ENCODE results near the gene FJX1. TPM values are rescaled to one million over a fixed set of nuclear protein-coding genes. Genes with fewer than 3 reads are reported as not detected.

FJX1 gene
- polyA plus RNA-seq, 3 donors = 0.05 TPM; not detected in 2

- DNase-seq = no peak
- H3K4me1 ChIP-seq (ENCODE audit: control insufficient read depth in 1 of 2, insufficient read depth in 2 of 2, low read length in 2 of 2) = no peaks in the 10 kb centered on the region
- no peak overlapping the region for H3K4me3 ChIP-seq (replicated peaks in 1 of 3; ENCODE audit: low read depth in 2 of 3, low read length in 3 of 3)
- H3K9ac ChIP-seq (ENCODE audit: insufficient read depth, low read length, poor library complexity, severe bottlenecking) = no peak overlapping the region
- H3K27me3 ChIP-seq (ENCODE audit: control insufficient read depth in 2 of 2, insufficient read depth in 2 of 2, low read length in 2 of 2) = peaks cover 11 to 22% of the 10 kb centered on the region in 2 donors
- Mint-ChIP-seq H3K4me3 (no peak overlapping the region), H3K27me3 (ENCODE audit: low read depth in 3 of 3) (peaks cover 13 to 17% (median 15%) of the 10 kb centered on the region in 3 donors), H3K9me3 (peaks cover 0 to 2% (median 0%) of the 10 kb centered on the region in 7 donors), H3K27ac (no peak overlapping the region), H3K4me1 (no peaks in the 10 kb centered on the region), H3K36me3 (no peaks in the 10 kb centered on the region)
- no peaks in the 10 kb centered on the region for H4K20me1 ChIP-seq (ENCODE audit: insufficient read depth, low read length)
- no peak overlapping the region for H2AFZ ChIP-seq (ENCODE audit: insufficient read depth, low read depth, low read length, poor library complexity, severe bottlenecking)
- no peak overlapping the region for H3K27ac ChIP-seq (ENCODE audit: low read depth in 1 of 2, low read length in 2 of 2)
- WGBS (ENCODE audit: insufficient coverage) = no CpG with 5 or more reads among the region's 1 CpG
- H3K36me3 ChIP-seq (replicated peaks in 1 of 2; ENCODE audit: control insufficient read depth in 1 of 2, insufficient read depth in 2 of 2, low read length in 2 of 2) = no peaks in the 10 kb centered on the region
- TF ChIP-seq CTCF (IDR thresholded peaks at IDR 0.05) = no peak
- H3K4me2 ChIP-seq (replicated peaks; ENCODE audit: extremely low read depth, low read length, poor library complexity, severe bottlenecking) = no peak overlapping the region
- H3K79me2 ChIP-seq (ENCODE audit: insufficient read depth, low read length) = no peaks in the 10 kb centered on the region
- intact Hi-C loops (cut with micrococcal nuclease) = no loop called here
- H3K9me3 ChIP-seq (replicated peaks in 1 of 2; ENCODE audit: control insufficient read depth in 1 of 2, insufficient read depth in 1 of 2, low read length in 2 of 2) = no peaks in the 10 kb centered on the region
Observed at GRCh38 chr11:35632301-35632700, 14.0 kb downstream of the FJX1 start.

- peaks cover 11 to 20% of the 10 kb centered on the region in 2 donors for H3K27me3 ChIP-seq (ENCODE audit: control insufficient read depth in 2 of 2, insufficient read depth in 2 of 2, low read length in 2 of 2)
Observed at GRCh38 chr11:35633827-35634423, 15.7 kb downstream of the FJX1 start.

More at GRCh38 chr11:35633827-35634423, 15.7 kb downstream of the FJX1 start:
- H3K36me3 ChIP-seq (replicated peaks in 1 of 2; ENCODE audit: control insufficient read depth in 1 of 2, insufficient read depth in 2 of 2, low read length in 2 of 2) = no peaks in the 10 kb centered on the region
- H3K9me3 ChIP-seq (replicated peaks in 1 of 2; ENCODE audit: control insufficient read depth in 1 of 2, insufficient read depth in 1 of 2, low read length in 2 of 2) = no peaks in the 10 kb centered on the region
- H3K9ac ChIP-seq (ENCODE audit: insufficient read depth, low read length, poor library complexity, severe bottlenecking) = no peak overlapping the region
- H3K4me3 ChIP-seq (replicated peaks in 1 of 3; ENCODE audit: low read depth in 2 of 3, low read length in 3 of 3) = no peak overlapping the region
- H3K27ac ChIP-seq (ENCODE audit: low read depth in 1 of 2, low read length in 2 of 2) = no peak overlapping the region
- peaks cover 0 to 2% (median 0%) of the 10 kb centered on the region in 7 donors for H3K9me3 Mint-ChIP-seq
- H3K27me3 Mint-ChIP-seq (ENCODE audit: low read depth in 3 of 3) = peaks cover 11 to 12% (median 11%) of the 10 kb centered on the region in 3 donors
- H4K20me1 ChIP-seq (ENCODE audit: insufficient read depth, low read length) = no peaks in the 10 kb centered on the region
- H3K4me2 ChIP-seq (replicated peaks; ENCODE audit: extremely low read depth, low read length, poor library complexity, severe bottlenecking) = no peak overlapping the region
- 100% methylated on average over 2 of the region's 4 CpGs for WGBS (ENCODE audit: insufficient coverage)
- H3K4me3 Mint-ChIP-seq = no peak overlapping the region
- no peak for DNase-seq
- TF ChIP-seq CTCF (IDR thresholded peaks at IDR 0.05) = no peak
- no peaks in the 10 kb centered on the region for H3K4me1 Mint-ChIP-seq
- no peak overlapping the region for H3K27ac Mint-ChIP-seq
- H2AFZ ChIP-seq (ENCODE audit: insufficient read depth, low read depth, low read length, poor library complexity, severe bottlenecking) = no peak overlapping the region
- intact Hi-C loops (cut with micrococcal nuclease) = no loop called here
- no peaks in the 10 kb centered on the region for H3K79me2 ChIP-seq (ENCODE audit: insufficient read depth, low read length)
- no peaks in the 10 kb centered on the region for H3K4me1 ChIP-seq (ENCODE audit: control insufficient read depth in 1 of 2, insufficient read depth in 2 of 2, low read length in 2 of 2)
- H3K36me3 Mint-ChIP-seq = no peaks in the 10 kb centered on the region

Measured in CD14-positive monocyte (primary cell).